GM19238 (cell line): ENCODE results near the gene AP5B1.
A peak's percentile ranks its signal among the peaks of the same experiment; 100 is the strongest.

Experiments
- DNase-seq: peaks from one replicate; pipeline ENCODE4 v3.0.0; 2011; ENCODE audit warnings: low spot score; ENCODE audit not compliant: insufficient read length

The AP5B1 gene

GRCh38 chr11:65786008-65786785 lies 5.4 kb upstream of the AP5B1 start:
- DNase-seq, result no peak

GRCh38 chr11:65785319-65786007 lies 4.7 kb upstream of the AP5B1 start:
- DNase-seq, result no peak

GRCh38 chr11:65782816-65783228 lies 2.0 kb upstream of the AP5B1 start:
- DNase-seq, result no peak

- DNase-seq, result no peak
Observed at GRCh38 chr11:65781962-65782815, 1.4 kb upstream of the AP5B1 start.

- no peak for DNase-seq
Observed at GRCh38 chr11:65781152-65781961, 581 bp upstream of the AP5B1 start.

- DNase-seq, result peak; percentile 90
Observed at GRCh38 chr11:65779919-65780769, 632 bp downstream of the AP5B1 start.

GRCh38 chr11:65779669-65779918 lies 1.2 kb downstream of the AP5B1 start:
- DNase-seq, result no peak

- no peak for DNase-seq
Observed at GRCh38 chr11:65778901-65779668, 1.7 kb downstream of the AP5B1 start.

- no peak for DNase-seq
Observed at GRCh38 chr11:65778431-65778900, 2.3 kb downstream of the AP5B1 start.

GRCh38 chr11:65777821-65778361 lies 2.9 kb downstream of the AP5B1 start:
- DNase-seq, result no peak

GRCh38 chr11:65777241-65777640 lies 3.5 kb downstream of the AP5B1 start:
- DNase-seq, result no peak

- no peak for DNase-seq
Observed at GRCh38 chr11:65776710-65777141, 4.0 kb downstream of the AP5B1 start.

GRCh38 chr11:65776196-65776595 lies 4.6 kb downstream of the AP5B1 start:
- DNase-seq, result no peak

- no peak for DNase-seq
Observed at GRCh38 chr11:65774525-65775306, 6.1 kb downstream of the AP5B1 start.

GRCh38 chr11:65773784-65774411 lies 6.9 kb downstream of the AP5B1 start:
- DNase-seq, result no peak

- DNase-seq, result no peak
Observed at GRCh38 chr11:65771589-65772112, 9.1 kb downstream of the AP5B1 start.

GRCh38 chr11:65770951-65771567 lies 9.7 kb downstream of the AP5B1 start:
- DNase-seq, result no peak
